HEK293 (cell line): ENCODE data around the gene PTGIS.

ENCODE experiments used
- CTCF ChIP-seq: fragments of 450-650 bp; formaldehyde crosslinking; IDR thresholded peaks from 2 replicates; pipeline ENCODE4 v1.5.1; 2016; ENCODE audit warnings: missing biosample characterization, missing genetic modification characterization
- REPIN1 ChIP-seq: fragments of 450-650 bp; formaldehyde crosslinking; IDR thresholded peaks from 2 replicates; pipeline ENCODE4 v1.5.1; 2017; ENCODE audit warnings: missing biosample characterization, missing genetic modification characterization, low read depth
- ZNF48 ChIP-seq: fragments of 450-650 bp; formaldehyde crosslinking; IDR thresholded peaks from 2 replicates; pipeline ENCODE4 v1.5.1; 2016; ENCODE audit warnings: missing biosample characterization, missing genetic modification characterization

DNA sequence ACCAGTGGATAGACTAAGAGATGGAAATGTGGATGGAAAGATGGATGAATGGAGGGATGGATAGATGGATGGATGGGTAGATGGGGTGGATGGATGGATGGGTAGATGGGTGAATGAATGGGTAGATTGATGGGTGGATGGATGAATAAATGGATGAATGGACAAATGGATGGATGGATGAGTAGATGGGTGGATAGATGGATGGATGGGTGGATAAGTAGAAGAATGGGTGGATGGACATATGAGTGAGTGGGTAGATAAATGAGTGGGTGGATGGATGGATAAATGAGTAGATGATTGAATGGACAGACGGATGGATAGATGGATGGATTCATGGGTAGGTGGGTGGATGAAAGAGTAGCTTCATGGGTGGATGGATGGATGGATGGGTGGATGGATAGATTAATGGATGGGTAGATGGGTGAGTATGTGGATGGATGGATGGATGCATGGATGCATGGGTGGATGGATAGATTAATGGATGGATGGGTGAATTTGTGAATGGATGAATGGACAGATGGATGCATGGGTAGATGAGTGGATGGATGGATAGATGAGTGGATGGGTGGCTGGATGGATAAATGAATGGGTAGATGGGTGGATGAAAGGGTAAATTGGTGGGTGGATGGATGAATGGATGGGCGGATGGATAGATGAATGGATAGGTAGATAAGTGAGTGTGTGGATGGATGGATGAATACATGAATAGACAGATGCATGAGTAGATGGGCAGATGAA, 56.0 kb downstream of the PTGIS start:
- TF ChIP-seq CTCF (no peak), ZNF48 (no peak), REPIN1 (tag by site-specific recombination) (no peak)
